ENCODE data around the gene MYH15.

MYH15 gene

DNA sequence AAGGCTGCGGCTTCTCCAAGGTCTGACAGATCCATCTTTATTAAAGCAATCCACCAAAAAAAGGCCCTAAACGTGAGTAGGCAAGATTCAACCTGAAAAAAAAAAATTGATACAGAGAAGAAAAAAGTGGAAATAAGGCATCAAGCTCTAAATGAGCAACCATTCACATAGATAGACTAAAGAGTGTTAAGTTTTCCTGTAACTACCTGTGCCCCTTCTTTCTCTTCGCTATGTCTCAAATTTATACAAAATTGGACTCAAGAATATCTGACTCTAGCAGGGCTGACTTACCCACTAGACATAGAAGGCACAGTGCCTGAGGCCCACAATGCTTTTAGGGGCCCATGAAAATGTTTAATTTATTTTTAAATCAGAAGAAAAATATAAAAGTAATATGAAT, at the start of gene MYH15:
Gene MYH15 (minus strand): TSS at position 101 of the 400 bp plus-strand sequence. CDS start 66 bp downstream, at position 35.
- DNase-seq (ENCODE audit: low spot score): no peak

DNA sequence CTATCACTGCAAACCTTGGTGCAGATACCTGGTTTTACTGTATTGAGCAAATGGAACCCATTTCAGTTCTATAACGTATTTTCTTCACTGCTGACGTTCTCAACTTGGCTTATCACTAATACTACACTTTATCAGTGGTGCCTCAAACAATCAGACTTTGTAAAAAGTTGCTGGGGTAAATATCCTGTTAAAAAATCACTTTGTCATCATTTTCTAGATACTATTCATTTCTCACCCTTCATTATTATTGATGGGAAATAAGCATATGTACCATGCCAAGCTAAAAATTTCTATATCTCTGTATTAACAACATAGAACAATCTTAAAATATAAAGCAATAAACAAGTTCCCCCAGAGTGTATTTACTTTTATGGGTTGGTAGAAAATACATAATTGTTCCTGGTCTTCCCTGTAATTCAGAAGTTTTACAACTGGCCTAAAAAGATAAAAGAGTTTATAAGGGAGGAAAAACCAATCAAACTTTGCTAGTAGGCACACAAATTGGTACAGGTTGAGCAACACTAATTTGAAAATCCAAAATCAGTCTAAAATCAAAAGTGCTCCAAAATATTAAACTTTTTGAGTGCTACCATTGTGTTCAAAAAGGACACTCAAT, 45.7 kb upstream of the MYH15 start:
- no peak for DNase-seq (ENCODE audit: low spot score)

DNA sequence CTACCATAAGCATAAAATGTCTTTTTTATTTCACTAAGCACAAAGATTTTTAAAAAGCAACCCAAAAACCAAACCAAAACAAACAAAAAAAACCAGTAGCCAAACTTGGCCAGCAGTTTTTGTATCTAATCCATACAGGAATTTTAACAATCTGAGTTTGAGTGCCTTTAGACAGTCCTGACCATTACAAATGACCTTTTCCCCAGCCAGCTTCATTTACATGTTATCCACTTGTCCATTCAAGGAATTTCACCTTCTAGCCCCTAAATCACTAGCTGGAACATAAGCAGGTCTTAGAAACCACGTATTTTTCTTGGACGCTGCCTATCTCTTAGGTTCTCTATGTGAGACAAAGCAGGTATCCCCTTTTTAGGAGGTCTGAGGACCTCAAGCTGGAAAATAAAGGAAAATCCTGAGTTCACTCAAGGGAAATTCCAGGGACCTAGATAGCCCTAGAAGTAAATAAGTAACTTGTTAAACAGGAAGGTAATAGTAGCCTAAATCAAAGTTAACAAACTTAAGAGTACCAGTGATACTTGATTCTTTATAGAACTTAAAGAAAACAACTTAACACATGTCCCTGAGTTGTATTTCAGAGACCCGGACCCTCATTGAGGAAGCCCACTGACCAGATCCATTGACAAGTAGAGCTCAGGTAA, 44.6 kb upstream of the MYH15 start:
- no peak for DNase-seq (ENCODE audit: low spot score)

DNA sequence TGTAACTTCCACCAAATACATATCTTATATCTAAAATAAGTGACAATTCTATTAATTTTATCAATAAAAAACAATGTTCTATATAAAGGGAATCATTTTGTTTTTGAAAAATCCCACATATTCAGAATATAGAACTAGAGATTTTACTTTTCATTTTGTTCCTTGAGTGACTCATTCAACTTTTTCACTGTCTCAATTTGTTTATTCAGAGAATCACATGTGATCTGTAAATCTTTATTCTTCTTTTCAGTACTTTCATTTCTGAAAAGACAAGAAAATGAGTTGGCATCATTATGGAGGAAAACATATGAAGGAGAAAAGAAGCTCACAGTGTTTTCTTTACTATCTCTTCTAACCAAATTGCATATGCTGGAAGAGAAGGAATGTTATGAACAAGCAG, 43.8 kb upstream of the MYH15 start:
- DNase-seq (ENCODE audit: low spot score): no peak

DNA sequence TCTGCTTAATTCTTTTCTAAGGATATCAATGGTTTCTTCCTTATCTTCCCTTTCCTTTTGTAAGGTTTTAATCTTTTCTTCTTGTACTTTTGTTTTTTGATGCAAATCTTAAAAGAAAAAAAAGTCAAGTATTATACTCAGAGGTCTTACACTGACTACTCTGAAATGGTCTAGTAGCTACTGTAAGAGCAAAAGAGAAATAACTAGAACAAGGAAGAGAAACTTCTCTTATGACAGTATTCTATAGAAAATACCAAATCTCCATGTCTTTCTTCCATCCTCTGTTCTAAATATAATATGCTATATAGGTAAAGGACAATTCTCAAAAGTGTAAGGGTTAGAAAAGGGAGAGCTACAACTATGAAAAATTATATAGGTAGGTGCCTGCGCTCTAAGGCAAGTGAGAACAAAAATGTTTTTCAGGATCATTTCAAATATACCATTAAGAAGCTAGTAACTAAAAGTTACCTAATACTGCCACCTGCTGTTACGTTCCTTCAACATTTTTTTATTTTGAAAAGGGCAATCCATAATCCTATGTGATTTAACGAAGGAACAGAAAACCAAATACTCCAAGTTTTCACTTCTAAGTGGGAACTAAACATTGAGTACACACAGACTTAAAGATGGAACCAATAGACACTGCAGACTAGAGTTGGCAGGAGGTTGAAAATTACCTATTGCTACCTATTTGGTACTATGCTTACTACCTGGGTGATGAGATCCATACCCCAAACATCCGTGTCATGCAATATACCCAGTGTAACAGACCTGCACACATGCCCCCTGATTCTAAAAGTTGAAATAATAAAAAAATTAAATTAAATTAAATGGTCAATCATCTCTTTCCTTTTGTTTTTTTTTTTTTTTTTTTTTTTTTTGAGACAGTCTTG, 42.1 kb upstream of the MYH15 start:
- peak; percentile 59 for DNase-seq (ENCODE audit: low spot score)

DNA sequence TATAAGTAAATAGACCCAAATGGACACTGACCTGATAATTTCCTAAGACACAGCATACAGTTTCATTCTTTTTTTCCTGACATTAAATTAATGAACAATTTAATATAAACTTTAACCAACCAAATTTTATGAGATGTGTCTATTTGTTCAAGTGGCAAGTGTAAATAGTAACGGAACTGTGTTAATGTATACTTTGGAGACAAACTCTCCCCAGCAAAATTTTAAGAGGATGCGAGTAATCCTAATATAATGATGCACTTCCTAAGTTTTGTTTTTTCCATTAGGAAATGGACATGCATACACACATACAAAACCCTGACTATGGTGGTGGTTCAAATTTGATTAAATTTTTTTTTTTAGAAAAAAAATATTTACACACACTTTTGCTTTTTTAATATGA, 38.5 kb upstream of the MYH15 start:
- no peak for DNase-seq (ENCODE audit: low spot score)

DNA sequence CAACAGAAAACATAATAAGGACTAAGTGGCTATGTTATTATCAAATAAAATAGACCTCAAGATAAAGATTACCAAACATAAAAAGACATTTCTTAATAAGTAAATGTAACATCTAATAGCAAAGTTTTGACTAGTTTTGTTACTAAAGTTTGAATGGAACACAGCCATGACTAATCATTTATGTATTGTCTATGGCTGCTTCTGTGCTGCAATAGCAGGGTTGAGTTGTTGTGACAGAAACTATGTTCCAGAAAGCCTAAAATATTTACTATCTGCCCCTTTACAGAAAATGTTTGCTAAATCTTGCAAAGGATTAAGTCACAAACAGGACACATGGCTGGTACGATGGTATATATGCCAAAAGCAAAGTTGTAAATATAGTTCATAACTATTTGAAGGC, 37.9 kb upstream of the MYH15 start:
- no peak for DNase-seq (ENCODE audit: low spot score)

DNA sequence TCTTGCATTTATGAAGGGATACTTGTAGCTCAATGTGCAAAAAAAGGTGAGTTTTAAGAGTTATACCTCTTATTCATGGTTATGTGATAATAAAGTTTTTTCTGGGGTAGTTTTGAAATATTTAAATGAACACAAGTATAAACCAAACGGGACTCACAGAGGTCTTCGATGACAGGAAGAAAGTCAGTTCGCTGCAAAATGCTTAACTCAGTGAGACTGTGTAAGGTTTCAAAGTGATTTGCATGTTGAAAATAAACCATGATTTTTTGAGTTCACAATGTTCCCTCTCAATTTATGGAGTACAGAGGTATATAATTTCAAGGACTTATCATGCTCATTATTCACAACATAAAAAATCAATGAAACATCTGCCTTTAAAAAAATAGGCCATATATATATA, 36.3 kb upstream of the MYH15 start:
- no peak for DNase-seq (ENCODE audit: low spot score)

DNA sequence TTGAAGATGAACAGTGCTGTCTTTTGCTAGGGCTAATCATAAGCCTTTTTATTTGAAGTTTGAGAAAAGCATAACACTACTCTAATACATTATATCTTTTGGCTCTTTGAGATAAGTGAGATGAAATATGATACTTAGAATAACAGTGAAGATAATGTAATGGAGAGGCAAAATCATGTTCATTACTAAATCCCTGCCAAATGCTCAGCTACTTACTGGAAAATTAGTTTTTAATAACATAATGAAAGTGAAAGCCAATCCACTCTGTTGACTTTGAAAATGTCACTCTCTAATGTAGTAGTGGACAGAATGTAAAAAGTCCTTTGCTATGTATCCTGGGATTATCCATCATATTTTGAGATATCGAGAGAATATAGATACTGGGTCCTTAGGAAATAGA, 35.9 kb upstream of the MYH15 start:
- DNase-seq (ENCODE audit: low spot score): no peak

DNA sequence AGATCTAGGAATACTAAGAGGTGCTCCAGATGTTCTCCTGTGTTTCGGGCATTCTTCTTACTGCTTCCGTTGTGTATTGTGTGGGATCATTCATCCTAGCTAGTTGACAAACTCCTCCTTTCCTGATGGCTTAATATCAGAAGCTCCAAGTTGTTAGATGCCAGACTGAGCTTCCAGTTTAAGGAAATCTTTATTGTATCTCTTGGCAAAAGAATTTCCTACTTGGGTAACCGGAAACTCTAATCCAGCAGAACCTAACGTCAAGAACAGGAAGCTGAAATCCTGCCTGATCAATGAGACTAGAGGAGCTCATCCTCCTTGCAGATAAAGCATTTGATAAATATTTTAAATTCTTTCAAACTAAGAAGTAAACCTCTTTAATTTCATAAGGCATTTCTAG, 27.7 kb upstream of the MYH15 start:
- DNase-seq (ENCODE audit: low spot score): no peak

DNA sequence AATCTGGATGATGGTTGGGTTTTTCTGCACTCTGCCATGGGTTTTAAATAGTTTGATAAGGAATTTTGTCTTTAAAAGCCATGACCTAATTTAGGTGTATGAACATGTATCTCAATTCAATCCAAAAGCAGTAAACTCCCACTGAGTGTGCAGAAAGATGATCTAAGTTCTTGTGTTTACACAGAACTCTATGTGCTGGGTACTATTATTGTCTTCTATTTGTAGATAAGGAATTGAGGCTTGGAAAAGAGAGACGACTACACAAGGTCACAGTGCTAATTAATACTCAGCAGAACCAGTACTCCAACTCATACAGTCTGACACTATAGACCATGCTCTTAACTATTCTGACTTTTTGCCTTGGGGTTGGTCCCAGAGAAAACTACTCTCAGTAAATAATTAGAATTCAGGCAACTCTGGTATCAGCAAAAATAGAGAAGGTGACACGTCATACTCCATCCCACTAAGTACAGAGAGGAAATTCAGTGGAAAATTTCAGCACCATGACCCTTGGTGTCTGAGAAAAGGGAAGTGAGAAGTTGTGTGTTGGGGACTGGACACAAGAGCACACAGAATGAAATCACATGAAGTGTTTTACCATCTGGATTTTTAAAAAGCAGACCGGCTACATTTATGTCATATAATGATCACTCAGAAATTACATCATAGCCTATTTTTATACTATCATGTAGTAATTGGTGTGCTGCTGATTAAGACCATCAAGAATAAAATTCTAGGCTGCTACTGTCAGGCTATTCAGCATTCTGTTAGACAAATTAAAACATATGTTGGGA, 18.3 kb upstream of the MYH15 start:
- no peak for DNase-seq (ENCODE audit: low spot score)

DNA sequence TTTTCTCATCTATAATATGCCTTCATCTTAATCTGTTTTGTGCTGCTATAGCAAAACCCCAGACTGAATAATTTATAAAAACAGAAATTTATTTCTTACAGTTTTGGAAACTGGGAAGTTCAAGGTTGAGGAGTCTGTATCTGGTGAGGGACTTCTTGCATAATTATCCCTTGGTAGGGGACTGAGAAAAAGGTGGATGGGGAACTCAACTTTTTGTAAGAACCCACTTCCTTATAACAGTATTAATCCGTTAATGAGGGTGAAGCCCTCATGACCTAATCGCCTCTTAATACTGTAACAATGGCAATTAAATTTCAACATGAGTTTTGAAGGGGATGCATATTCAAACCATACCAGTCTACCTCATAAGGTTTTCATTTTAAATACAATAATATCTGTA, 17.4 kb upstream of the MYH15 start:
- no peak for DNase-seq (ENCODE audit: low spot score)

DNA sequence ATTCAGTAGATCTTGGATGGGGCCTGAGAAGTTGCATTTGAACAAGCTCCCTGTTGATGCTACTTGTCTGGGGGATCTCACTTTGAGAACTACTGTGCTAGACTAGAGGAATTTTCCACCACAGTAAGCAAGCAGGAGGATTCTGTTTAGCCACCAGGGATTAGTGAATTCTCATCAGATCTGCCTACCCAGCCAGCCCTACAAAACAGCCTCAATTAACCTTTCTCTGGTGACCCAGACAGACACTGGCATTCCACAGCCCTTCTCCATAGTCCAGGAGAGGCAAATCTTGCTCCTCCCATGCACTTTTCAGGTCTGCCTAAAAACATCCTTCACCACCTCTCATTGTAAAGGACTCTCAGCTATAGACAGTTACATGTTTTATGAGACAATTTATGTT, 16.7 kb upstream of the MYH15 start:
- no peak for DNase-seq (ENCODE audit: low spot score)

DNA sequence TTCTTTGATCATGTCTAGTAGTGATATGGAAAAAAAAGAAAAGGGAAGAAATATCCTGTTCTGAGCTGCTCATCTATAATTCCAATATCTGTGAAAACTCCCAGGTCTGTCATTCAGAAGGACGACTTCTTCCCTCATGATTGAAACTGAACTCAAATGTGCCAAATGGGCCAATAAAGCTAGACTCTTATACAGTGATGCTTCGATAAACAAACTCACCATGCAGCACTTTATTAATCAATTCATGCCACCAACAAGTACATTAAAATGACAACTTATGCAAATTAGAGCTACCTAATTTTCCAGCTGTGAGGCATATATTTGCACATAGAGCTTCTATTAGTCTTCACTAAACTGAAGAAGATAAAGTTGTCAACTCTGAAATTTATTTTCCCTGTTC, 15.6 kb upstream of the MYH15 start:
- DNase-seq (ENCODE audit: low spot score): no peak

DNA sequence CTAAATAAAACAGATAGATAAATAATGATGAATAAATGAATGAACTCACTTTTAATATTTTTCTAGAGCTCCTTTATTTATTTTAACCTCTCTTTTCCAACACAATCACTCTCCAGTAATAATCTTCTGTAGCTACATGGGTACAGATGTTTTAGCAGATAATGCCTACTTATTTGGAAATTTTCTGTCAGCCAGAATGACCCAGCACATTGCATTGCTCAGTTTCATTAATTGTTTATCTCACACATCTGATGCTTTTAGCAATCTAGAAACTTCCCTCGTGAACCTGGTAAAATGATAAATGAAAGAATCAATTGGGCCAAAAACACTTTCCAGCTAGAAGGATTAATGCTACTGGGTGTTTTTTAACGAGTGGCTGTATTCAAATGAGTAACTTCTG, 14.9 kb upstream of the MYH15 start:
- DNase-seq (ENCODE audit: low spot score): no peak

DNA sequence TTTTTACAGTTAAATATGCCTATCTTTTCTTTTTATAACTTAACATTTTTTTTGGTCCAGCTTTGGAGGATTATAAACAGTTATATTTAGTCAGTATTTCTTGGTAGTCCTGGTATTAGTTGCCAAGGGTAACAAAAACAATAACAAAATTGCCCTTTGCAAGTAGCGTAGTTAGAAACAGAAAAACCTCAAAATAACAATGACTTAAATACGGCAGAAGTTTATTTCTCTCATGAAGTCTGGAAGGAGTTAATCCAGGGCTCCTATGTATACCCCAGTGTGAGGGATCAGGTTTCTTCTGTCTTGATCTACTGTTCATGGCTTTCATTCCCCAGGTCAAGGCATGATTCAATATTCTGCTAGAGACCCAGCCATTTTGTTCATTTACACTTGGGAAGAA, 14.1 kb upstream of the MYH15 start:
- no peak for DNase-seq (ENCODE audit: low spot score)

DNA sequence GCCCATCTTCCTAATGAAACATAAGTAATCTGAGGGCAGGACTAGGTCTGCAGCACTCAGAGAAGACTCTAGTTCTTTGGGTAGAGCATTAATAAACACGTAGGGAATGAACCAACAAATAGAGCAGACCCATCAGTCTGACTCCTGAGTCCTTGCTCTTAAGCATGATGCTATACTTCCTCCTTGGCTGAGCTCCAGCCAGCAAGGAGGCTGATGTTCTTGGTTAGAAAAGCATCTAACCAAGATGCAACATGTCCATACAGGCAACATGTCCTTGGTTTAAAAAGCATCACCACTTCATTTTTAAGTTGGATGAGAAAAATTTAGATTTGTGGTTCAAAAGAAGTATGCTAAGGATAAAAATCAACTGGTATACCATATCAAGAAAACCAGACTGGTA, 8.5 kb upstream of the MYH15 start:
- DNase-seq (ENCODE audit: low spot score): no peak

DNA sequence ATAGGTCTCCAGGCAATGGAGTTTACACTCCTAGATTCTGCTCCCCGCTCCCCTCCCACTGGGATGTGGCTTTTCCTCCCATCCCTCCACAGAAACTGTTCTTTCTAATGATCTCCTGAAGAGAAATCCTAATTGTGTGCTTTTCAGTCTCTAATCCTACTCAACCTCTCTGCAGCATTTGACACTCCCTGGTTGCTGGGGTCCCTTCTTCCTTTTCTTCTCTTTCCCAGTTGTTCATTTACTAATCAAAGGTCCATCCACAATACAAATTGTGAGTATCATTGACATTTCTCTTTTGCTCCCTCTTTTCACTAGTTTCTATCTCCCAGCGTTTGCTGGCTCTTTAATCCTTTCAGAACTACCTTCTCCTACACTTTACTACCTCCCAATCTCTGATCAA, 6.5 kb upstream of the MYH15 start:
- DNase-seq (ENCODE audit: low spot score): no peak

DNA sequence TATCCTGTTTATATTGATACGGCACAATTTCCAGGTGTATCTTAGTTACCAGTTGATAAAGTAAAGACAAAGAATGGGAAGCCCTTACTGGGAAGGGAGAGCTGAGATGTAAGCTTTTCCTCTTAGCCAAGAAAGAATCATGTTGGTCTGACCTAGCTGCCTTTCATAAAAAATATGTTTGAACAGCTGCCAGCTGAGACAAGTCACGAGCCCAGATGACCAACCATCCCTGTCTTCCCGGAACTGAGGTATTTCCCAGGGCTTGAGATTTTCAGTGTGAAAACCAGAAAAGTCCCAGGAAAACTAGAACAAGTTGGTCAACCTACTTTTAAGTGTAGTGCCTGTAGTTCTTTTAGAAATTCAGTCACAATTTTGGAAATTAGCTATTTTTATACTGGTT, 3.6 kb upstream of the MYH15 start:
- DNase-seq (ENCODE audit: low spot score): no peak

DNA sequence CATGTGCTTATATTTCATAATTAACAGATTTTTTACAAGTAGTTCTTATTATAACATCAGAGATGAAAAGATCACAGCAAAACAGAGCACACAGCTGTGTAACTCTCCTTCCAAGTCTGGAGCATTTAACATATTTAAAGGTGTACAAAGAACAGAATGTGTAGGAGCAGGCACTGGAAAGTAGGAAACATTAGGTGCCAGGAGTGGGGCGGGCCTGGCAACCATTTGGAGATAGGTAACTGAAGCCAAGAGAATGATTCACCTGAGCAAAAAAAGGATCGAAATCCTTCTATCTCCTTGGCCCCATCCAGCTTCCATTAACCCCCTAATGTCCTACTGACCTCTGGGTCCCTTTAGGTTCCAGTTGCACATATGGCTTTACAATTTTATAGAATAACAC, 2.3 kb upstream of the MYH15 start:
- no peak for DNase-seq (ENCODE audit: low spot score)

DNA sequence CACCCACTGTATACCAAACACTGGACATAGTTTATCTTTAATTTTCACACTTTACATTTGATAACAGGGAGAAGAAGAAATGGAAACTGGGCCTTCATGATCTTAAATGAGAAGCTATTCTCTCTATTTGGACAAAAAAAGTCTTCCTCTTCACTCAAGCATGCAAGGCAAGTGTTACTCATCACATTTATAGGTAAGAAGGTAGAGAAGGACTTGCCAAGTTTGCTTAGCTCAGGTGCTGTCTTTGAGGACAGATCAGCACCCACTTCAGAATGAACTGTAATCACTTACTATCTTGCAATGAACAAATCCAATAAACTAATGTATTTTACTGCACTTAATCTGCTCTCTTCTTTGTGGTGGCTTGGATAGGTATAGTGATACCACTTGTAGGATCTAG, 1.1 kb upstream of the MYH15 start:
- no peak for DNase-seq (ENCODE audit: low spot score)

DNA sequence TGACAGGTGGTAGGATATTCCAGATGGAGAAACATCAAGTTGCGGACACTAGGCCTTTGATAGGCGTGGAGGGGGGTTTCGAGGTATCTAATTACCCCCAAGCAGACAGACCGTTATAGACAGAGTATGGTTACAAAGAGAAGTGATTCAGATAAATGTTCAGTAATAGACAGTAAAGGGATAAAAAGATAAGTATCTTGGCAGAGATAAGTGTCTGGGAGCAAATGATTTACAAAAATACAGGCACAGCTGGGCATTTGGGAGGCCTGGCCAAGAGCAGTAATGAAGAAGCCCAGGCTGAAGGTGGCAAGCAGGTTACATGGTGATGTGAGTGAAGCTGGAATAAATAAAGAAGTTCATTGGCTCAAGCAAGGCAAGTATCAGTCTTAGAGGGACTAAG, 659 bp upstream of the MYH15 start:
- no peak for DNase-seq (ENCODE audit: low spot score)

DNA sequence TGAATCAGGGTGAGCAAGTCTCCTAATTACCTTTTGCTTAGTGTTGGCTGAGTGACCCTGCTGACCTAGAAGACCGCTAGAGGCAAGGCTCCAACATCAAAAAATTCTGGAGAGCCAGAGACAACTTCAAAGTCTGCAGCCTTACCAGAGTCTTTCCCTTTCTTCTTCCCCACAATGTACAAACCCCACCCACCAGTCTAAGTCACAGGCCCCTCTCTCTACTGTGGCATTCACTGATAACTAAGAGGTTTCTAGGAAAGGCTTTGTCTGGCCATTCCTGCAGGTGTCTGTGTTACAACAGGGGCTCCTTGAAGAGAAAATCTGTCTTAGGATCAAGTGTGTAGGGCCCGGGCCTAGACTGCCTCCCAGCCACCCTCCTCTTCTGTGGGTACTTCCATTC, 525 bp downstream of the MYH15 start:
- DNase-seq (ENCODE audit: low spot score): no peak

Data from hematopoietic multipotent progenitor cell treated with erythropoietin and hydrocortisone succinate and interleukin-3 and kit ligand, for 17 days (in vitro differentiated cells).